Endothelial cell of umbilical vein (primary cell): Measurements from ENCODE around the gene MTCL1. TPM values are rescaled to one million over a fixed set of nuclear protein-coding genes. Genes with fewer than 3 reads are reported as not detected.

Experiments
- BruUV-seq: library from RNA; stranded (reverse); fragments of 400-500 nt; replicated peaks from 2 replicates; lab custom pipeline; 2021; lab: Mats Ljungman, UMichigan
- CTCF ChIA-PET: fragments of 300-600, 350-600 bp; sonication (Branson Sonifier 250); formaldehyde crosslinking; loops from one replicate; lab custom pipeline; 2021; ENCODE audit warnings: antibody characterized with exemption, inconsistent platforms; lab: Charles Lee
- POLR2A ChIA-PET: fragments of 300-600, 350-600 bp; sonication (Branson Sonifier 250); formaldehyde crosslinking; loops from one replicate; lab custom pipeline; 2021; ENCODE audit warnings: antibody characterized with exemption, inconsistent platforms; lab: Charles Lee
- DNase-seq: peaks from one replicate; pipeline ENCODE4 v3.0.0-alpha.2; 2011; ENCODE audit warnings: low read depth, low spot score
- FAIRE-seq: peaks from 2 replicates; lab custom pipeline; 2011; peaks lifted over from hg19 to GRCh38; lab: Jason Lieb, UNC
- H2AFZ ChIP-seq: 2 replicates; pipeline ENCODE4 v1.6.0; 2012; ENCODE audit warnings: low read depth, low read length, control low read depth, inconsistent platforms
- H3K27ac ChIP-seq: 2 replicates; pipeline ENCODE4 v1.5.1; 2011; ENCODE audit warnings: low read depth, mild to moderate bottlenecking, control low read depth, low read length, moderate library complexity; ENCODE audit not compliant: insufficient read depth
- H3K27me3 ChIP-seq, 2 experiments: 2 replicates each; pipeline versions ENCODE4 v1.6.0 to v1.6.1; 2011; ENCODE audit warnings: low read length in 2 of 2, mixed read lengths in 1 of 2; ENCODE audit not compliant: control insufficient read depth in 2 of 2, insufficient read depth in 2 of 2
- H3K36me3 ChIP-seq, 2 experiments: 2 replicates in 1 of 2; 3 replicates in 1 of 2; pipeline ENCODE4 v1.5.1; 2011; ENCODE audit warnings: low read length in 2 of 2, mild to moderate bottlenecking in 1 of 2, moderate library complexity in 1 of 2; ENCODE audit not compliant: control insufficient read depth in 2 of 2, insufficient read depth in 2 of 2; ENCODE audit errors: extremely low read depth in 1 of 2
- H3K4me1 ChIP-seq: 3 replicates; pipeline ENCODE4 v1.5.1; 2011; ENCODE audit warnings: mild to moderate bottlenecking, low read length; ENCODE audit not compliant: control insufficient read depth, insufficient read depth; ENCODE audit errors: extremely low read depth
- H3K4me2 ChIP-seq: 2 replicates; pipeline ENCODE4 v1.6.1; 2011; ENCODE audit warnings: low read length, control low read depth, mixed read lengths; ENCODE audit not compliant: insufficient read depth
- H3K4me3 ChIP-seq, 3 experiments: fragments of 200-600 bp in 1 of 3; sonication (generic), shearing (Covaris generic) in 1 of 3; replicated peaks in 1 of 3; 2 replicates each; pipeline ENCODE4 v1.5.1; 2011 to 2016; ENCODE audit warnings: control low read depth in 3 of 3, low read length in 3 of 3, mild to moderate bottlenecking in 2 of 3, inconsistent platforms in 1 of 3, low read depth in 1 of 3, moderate library complexity in 1 of 3; ENCODE audit not compliant: insufficient read depth in 1 of 3
- H3K79me2 ChIP-seq: 2 replicates; pipeline ENCODE4 v1.6.0; 2012; ENCODE audit warnings: low read length, inconsistent platforms; ENCODE audit not compliant: control insufficient read depth, insufficient read depth
- H3K9ac ChIP-seq: replicated peaks from 2 replicates; pipeline ENCODE3; 2011; ENCODE audit warnings: low read length, control low read depth; ENCODE audit not compliant: insufficient read depth; ENCODE audit errors: extremely low read depth
- H3K9me1 ChIP-seq: replicated peaks from 3 replicates; pipeline ENCODE4 v1.6.0; 2011; ENCODE audit warnings: mild to moderate bottlenecking, low read length; ENCODE audit not compliant: control insufficient read depth, insufficient read depth; ENCODE audit errors: extremely low read depth
- H3K9me3 ChIP-seq: replicated peaks from 2 replicates; pipeline ENCODE4 v1.5.1; 2012; ENCODE audit warnings: low read length, inconsistent platforms; ENCODE audit not compliant: control insufficient read depth, insufficient read depth
- H4K20me1 ChIP-seq: replicated peaks from 2 replicates; pipeline ENCODE3; 2011; ENCODE audit warnings: mild to moderate bottlenecking, low read length; ENCODE audit not compliant: control insufficient read depth, insufficient read depth; ENCODE audit errors: extremely low read depth
- EZH2 ChIP-seq: IDR thresholded peaks from 2 replicates; pipeline ENCODE4 v1.6.1; 2012; ENCODE audit warnings: borderline replicate concordance, low read depth, mild to moderate bottlenecking, moderate library complexity, low read length, inconsistent platforms; ENCODE audit not compliant: severe bottlenecking
- FOS ChIP-seq: IDR thresholded peaks from 2 replicates; pipeline ENCODE4 v1.6.1; 2011; ENCODE audit warnings: mild to moderate bottlenecking, low read length, moderate library complexity, borderline replicate concordance; ENCODE audit not compliant: insufficient read depth
- GATA2 ChIP-seq: IDR thresholded peaks from 2 replicates; pipeline ENCODE4 v1.7.0; 2011; ENCODE audit warnings: low read depth, mild to moderate bottlenecking, moderate library complexity, mixed read lengths, low read length; ENCODE audit not compliant: insufficient read length, insufficient read depth
- JUN ChIP-seq: IDR thresholded peaks from 2 replicates; pipeline ENCODE4 v1.6.1; 2011; ENCODE audit warnings: borderline replicate concordance, low read depth; ENCODE audit not compliant: insufficient read length, insufficient read depth
- MYC ChIP-seq: IDR thresholded peaks from one replicate; pipeline ENCODE4 v1.6.1; 2011; ENCODE audit warnings: mild to moderate bottlenecking, low read depth, low read length
- POLR2A ChIP-seq: IDR thresholded peaks from 2 replicates; pipeline ENCODE4 v1.6.1; 2012; ENCODE audit warnings: low read depth, mild to moderate bottlenecking, control low read depth, low read length
- POLR2AphosphoS5 ChIP-seq: IDR thresholded peaks from 2 replicates; pipeline ENCODE4 v1.6.1; 2012; ENCODE audit warnings: low read depth, mild to moderate bottlenecking, control low read depth, low read length, moderate library complexity; ENCODE audit not compliant: insufficient read depth
- dilution Hi-C: fragments of 300-500 bp; cut with MboI; formaldehyde crosslinking; loops from one replicate; pipeline ENCODE4 v1.15.0; 2019; ENCODE audit warnings: low sequenced_read_pairs; ENCODE audit not compliant: extremely low pct_ligation_motif_present
- intact Hi-C: fragments of 100-400 bp; cut with micrococcal nuclease; formaldehyde crosslinking; loops from one replicate; pipeline ENCODE4 v1.10.0; 2022
- polyA plus RNA-seq, 4 experiments: library from polyadenylated mRNA; depleted of rRNA in 3 of 4; stranded (reverse) in 3 of 4; unstranded in 1 of 4; fragments of >200 nt; gene quantifications; 2 replicates each; pipeline versions ENCODE4 v1.2.1 to v1.2.3, GENCODE V29; 2011 to 2012; ENCODE audit warnings: missing spikeins in 1 of 4
- total RNA-seq: library from RNA; stranded (reverse); gene quantifications from 2 replicates; pipeline ENCODE4 v1.2.3, GENCODE V29; 2021
- TF ChIP-seq, protein P1 (sequence below): IDR thresholded peaks from 2 replicates; pipeline ENCODE4 v1.6.1; 2011; ENCODE audit not compliant: insufficient read depth, insufficient read length
- TF ChIP-seq, protein P2 (sequence below), 2 donors: IDR thresholded peaks; 1 replicate in 1 of 2; 2 replicates in 1 of 2; pipeline ENCODE4 v1.5.1; 2011; ENCODE audit warnings: low read length in 2 of 2, mild to moderate bottlenecking in 2 of 2, moderate library complexity in 2 of 2, control low read depth in 1 of 2, inconsistent platforms in 1 of 2, low read depth in 1 of 2; ENCODE audit not compliant: insufficient read depth in 1 of 2; ENCODE audit errors: extremely low read depth in 1 of 2

The MTCL1 gene
- total and polyA plus RNA-seq, 2 donors (not counting 3 experiments of a cell fraction or from before 2014, with no cell fraction given), result 11.9 to 75.7 TPM

DNA sequence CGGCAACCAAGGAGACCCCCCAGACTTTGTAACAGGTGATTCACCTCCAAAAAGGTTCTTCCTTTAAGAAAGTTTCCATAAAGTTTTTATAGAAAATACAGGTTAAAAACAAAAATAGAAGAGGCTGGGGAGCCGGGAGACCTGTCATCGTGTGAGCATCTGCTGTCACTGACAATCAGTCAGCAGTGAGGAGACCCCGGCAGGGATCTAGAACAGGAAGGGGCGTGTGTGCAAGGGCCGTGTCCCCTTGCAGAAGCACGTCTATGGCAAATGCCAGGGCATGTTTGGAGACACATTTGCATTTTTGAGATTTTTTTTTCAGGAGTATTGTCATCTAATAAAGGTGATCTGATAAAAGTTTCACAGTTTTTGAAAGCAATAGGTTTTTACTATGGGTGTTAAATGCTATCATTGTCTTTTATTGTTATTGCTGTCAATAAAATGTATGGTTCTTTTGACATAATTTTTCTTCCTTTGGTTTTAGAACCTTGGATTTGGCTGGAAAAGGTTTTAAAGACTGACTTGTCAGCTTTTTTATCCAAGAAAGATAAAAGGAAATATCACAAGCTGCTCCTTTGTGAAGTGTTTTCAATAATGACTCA is 52.1 kb downstream of the MTCL1 start:
- intact Hi-C loops (no loop called here), dilution Hi-C loops (no loop called here)
- ChIA-PET CTCF (interaction anchor here (1.1 kb wide), 1 partner anchor 61 kb away, joined by 5 read pairs; no protein-coding TSS in a partner anchor), POLR2A (no interaction called here)
- TF ChIP-seq, protein P1, sequence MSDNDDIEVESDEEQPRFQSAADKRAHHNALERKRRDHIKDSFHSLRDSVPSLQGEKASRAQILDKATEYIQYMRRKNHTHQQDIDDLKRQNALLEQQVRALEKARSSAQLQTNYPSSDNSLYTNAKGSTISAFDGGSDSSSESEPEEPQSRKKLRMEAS, result no peak
- TF ChIP-seq EZH2, result no peak
- TF ChIP-seq POLR2A, result no peak
- TF ChIP-seq JUN, result no peak
- TF ChIP-seq FOS, result no peak
- TF ChIP-seq MYC, result no peak
- TF ChIP-seq, protein P2, sequence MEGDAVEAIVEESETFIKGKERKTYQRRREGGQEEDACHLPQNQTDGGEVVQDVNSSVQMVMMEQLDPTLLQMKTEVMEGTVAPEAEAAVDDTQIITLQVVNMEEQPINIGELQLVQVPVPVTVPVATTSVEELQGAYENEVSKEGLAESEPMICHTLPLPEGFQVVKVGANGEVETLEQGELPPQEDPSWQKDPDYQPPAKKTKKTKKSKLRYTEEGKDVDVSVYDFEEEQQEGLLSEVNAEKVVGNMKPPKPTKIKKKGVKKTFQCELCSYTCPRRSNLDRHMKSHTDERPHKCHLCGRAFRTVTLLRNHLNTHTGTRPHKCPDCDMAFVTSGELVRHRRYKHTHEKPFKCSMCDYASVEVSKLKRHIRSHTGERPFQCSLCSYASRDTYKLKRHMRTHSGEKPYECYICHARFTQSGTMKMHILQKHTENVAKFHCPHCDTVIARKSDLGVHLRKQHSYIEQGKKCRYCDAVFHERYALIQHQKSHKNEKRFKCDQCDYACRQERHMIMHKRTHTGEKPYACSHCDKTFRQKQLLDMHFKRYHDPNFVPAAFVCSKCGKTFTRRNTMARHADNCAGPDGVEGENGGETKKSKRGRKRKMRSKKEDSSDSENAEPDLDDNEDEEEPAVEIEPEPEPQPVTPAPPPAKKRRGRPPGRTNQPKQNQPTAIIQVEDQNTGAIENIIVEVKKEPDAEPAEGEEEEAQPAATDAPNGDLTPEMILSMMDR (IDR thresholded peaks at IDR 0.05; ENCODE audit: extremely low read depth in 1 of 2, insufficient read depth in 1 of 2, low read depth in 1 of 2, low read length in 2 of 2), result no peak
- TF ChIP-seq POLR2AphosphoS5, result no peak
- no peak for TF ChIP-seq GATA2
- Histone ChIP-seq H3K4me3 (no peak overlapping the region), H3K9ac (no peak overlapping the region), H4K20me1 (no peaks in the 10 kb centered on the region), H3K4me1 (no peaks in the 10 kb centered on the region), H3K27me3 (no peaks in the 10 kb centered on the region), H3K27ac (no peak overlapping the region), H3K9me1 (no peaks in the 10 kb centered on the region), H3K36me3 (peaks cover 2 to 8% of the 10 kb centered on the region in 2 experiments), H3K79me2 (peaks cover 39% of the 10 kb centered on the region), H3K9me3 (no peaks in the 10 kb centered on the region), H2AFZ (no peak overlapping the region), H3K4me2 (no peak overlapping the region)
- DNase-seq, result no peak
- no TSS peak for BruUV-seq
- no peak for FAIRE-seq
